CD4-positive, alpha-beta T cell treated with Interleukin-2 at 100 ng/mL for 4 hours (primary cell): ENCODE measurements around the gene KRT76.

Experiments used
- DNase-seq: peaks from one replicate; pipeline ENCODE4 v3.0.0-alpha.2; 2020; ENCODE audit warnings: low spot score

KRT76 gene

DNA sequence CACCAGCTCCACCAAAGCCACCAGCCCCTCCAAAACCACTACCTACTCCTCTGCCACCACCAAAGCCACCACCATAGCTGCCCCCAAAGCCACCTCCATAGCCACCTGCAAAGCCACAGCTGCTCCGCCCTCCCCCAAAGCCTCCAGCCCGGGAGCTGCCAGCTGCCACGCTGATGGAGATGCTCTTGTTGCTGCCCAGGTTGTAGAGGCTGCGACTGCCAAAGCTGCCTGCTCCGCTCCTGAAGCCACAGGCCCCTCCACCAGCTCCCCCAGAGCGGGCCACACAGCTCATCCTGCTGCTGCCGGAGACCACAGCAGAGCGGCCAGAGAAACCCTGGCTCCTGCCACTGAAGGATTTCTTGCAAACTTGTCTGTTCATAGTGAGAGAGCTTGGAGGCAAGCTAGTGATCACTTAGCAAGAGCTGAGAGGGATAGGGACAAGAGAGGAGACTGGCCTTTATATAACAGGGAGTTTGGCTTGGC, at the start of gene KRT76:
Gene KRT76, minus strand, starts transcription at position 433 of the 483 bp plus-strand sequence. Its CDS starts 54 bp downstream, at position 379.
- DNase-seq = no peak

DNA sequence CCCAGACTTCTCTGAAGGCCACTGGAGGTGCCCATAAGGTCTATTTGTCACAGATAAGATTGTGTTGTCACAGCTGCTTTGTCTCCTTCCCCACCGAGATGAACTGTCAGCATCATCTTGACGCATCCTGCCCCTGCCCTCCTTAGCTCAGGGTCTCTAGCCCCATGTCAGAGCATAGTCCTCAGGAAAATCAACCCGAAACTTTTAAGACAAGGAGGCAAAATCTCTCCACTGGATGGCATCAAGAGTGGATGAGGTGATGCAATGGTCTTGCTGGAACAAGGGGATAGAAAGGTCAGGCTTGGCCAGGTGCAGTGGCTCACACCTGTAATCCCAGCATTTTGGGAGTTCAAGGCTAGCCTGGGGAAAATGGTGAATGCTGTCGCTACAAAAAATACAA, 48.8 kb upstream of the KRT76 start:
- DNase-seq = no peak

DNA sequence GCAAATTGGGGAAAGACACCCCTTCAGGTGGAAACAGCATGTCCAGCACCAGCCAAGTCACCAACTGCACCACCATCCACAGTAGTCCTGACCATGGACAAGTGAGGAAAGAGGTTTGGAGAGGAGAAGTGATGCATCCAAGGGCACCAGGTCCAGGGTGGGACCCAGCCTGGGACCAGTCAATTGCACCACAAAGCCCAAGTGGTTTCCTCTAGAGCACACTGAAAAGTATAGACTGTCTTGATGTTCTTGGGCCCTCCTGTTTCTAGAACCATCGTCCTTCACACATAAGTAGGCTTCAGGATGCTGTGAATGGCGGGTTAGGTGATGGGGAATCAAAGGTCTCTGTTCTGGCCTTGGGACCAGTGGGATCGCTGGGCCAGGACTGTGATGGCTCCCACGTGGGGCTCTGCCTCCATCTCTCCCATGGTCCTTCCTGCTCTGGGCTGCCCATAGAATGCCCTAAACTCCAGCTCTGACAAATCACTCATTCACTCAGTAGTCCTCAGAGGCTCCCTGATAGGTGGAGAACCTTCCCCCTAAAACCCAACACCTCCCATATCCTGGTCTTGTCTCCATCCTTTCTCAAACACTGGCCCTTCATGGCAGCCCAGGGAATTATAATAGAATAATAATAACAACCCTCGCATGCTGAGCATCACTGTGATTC, 47.7 kb upstream of the KRT76 start:
- no peak for DNase-seq

DNA sequence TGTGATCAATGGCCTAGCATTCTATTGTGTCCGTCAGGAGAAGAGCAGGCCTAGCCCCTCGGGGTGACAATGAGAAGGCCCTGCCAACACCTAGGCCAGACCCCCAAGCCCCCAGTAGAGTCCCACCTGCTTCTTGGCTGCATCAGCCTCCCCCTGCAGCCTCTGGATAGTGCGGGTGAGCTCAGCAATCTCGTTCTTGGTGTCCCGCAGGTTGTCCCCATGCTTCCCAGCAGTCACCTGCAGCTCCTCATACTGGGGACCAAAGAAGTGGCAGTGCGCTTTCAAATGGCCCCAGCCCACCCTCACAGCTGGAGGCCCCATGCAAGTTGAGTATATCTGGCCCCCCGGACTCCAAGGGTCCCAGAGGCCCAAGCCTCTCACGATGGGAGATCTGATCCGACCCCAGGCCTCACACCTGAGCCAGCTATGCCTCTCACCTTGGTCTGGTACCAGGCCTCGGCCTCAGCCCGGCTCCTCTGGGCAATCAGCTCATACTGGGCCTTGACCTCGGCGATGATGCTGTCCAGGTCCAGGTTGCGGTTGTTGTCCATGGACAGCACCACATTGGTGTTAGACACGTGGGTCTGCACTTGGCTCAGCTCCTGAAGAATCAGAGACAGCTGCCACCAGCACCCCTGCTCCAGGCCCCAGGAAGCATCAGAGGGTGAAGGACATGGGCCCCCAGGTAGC, 46.8 kb upstream of the KRT76 start:
- no peak for DNase-seq

DNA sequence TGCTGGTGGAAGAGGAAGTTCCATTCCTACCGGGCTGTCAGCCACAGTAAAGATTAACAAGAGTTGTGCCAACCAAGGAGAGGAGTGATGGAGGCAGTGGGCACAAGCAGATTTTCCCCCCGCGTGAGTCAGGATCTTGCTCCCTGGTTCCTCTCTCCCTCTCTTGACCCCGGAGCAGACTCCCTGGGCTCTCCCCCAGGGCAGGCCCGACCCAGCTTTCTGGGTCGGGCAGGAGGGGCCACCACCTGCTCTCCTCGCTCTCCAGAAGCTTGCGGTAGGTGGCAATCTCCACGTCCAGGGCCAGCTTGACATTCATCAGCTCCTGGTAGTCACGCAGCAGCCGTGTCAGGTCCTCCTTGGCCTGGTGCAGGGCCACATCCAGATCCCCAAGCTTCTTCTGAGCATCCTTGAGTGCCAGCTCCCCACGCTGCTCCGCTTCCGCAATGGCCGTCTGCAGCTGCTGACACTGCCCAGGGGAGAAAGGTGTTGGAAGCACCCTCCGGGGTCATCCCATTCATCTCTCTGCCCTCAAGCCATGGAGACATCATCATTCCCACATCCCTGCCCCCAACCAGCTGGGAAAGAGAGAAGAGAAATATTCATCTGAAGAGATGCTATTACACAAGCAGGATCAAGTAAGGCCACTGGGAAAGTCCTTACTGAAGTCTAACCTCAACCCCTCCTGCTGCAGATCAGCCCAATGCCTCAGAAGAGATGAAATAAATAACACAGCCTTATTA, 45.8 kb upstream of the KRT76 start:
- DNase-seq = no peak

DNA sequence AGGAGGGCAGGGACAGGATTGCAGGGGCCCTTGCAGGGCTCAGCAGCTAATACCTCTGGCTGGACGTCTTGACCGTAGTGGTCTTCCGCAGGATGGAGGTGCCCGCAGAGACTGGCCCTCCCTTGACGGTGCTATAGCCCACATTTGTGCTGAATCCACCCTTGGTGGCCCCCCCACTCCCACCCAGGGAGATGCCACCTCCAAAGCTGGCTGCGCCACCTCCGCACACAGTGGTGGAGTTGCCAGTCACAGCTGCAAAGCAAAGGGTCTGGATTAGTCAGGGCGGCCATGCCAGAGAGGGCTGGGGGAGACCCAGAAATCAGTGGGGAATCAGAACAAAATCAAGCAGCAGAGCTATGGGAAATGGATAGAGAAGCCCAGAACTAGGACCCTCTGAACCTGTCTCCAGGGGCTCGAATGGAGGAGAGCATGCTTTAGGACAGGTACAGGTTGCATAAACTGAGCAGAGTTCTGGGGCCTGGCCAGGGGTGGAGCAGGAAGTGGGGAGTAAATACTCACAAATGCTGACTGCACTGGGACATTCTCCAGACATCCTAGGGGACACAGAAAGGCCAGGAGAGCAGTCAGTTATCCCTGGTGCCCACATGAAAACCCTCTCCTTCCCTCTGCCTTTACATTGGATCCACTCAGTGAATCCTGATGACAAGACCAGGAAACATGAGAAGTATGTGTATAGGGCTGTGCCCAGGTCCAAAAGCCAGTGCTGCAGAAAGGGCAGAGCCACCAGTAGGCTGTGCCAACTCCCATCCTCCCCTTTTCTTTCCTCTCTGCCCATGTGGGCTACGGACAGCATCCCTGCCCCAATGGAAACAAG, 44.9 kb upstream of the KRT76 start:
- DNase-seq = no peak

DNA sequence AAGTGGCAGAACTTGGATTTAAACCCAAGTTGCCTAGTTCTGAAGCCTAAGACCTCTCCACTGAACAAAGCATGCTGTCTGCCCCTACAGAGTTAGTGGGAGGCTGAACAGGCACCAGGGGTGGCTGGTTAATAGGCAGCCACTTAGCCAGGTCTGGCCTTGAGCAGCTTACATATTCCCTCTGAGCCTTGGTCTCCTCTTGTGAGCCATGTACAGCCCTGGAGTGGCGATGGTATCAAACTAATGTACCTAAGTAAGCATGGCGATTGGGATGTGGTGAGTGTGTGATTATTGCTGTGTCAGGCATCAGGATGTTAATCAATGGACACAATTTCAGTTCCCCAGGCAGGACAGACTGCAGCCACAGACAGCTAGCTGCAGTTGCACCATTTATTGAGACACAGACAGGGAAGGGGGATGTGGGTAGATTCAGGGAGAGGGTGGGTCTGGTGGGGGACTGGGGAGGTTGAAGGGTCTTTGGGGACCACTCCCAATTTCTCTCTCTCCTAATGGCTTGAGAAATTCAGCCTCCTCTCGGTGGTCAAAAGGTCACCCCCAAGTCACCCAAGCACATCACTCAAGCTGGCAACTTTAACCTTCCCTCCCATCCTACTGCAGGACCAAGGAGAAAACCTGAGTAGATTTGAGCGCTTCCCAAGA, 44.1 kb upstream of the KRT76 start:
- no peak for DNase-seq

DNA sequence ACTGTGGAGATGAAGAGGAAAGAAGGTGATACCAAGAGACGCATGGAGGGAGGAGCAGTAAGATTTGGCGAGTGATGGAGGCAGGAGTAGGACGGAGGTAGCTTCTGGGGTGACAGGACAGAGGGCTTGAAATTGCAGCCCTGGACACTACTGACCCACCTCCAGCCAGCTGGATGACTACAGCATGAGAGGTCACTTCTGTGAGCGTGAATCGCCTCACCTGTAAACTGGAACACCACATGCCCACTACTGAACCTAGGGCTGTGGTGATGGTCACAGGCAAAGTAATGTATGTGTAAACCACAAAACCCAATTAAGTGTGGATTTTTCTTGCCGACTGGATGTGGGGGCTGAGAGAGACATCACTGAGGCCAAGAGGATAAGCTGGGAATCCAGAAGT, 43.4 kb upstream of the KRT76 start:
- no peak for DNase-seq

DNA sequence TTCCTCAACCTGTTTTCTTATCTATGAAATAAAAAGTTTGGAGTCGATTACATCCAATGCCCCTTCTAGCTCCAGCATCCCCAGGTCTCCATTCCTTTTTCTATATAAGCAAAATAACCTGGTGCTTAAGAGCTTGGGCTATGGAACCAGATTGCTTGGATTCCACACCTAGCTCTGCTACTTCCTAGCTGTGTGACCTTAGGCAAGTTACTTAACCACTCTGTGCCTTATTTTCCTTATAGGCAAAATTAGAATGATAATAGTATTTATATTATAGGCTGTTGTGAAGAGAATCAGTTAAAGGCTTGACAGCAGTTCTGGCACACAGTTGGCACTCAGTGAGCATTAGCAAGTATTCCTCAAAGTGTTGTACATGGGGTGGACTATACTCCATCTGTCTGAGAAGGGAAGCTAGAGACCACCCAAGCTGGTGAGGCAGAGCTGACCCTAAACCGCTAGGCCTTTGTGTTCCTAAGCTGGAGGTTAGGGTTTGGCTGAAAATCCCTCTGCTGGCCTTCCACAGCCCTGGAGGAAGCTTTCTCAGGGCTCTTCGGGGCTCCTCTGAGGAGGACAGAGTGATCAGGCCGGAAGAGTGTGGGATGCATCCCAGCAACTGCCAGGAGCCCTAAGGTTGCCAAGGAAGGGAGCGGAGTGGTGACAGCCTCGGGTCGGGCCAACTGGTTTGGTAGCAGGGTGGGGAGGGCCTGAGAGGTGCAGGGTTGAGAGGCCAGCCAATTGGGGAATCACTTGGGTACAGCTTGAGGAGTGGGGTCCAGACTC, 42.8 kb upstream of the KRT76 start:
- DNase-seq = no peak

DNA sequence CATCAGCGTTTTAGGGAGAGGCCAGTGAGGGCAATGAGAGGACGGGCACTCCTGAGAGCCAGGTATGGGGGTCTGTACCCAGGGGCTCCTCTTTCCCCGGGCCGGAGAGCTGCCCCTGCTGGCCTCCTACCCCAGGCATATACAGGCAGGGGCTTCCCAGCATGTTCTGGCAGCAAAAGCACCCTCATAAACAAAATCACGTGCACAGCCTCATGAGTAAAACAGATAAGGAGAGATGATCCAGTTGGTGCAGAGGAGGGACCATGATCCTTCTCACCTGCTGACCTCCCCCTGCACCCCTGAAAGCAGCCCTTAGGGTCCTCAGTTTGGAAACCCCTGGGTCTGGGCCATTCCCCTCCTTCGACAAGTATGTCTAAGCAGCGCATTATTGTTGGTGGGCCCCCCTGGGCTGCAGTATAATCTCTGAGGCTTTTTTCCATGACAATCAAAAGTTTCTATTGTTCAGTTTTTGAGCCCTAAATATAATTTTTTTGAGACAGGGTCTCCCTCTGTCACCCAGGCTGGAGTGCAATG, 41.8 kb upstream of the KRT76 start:
- no peak for DNase-seq

DNA sequence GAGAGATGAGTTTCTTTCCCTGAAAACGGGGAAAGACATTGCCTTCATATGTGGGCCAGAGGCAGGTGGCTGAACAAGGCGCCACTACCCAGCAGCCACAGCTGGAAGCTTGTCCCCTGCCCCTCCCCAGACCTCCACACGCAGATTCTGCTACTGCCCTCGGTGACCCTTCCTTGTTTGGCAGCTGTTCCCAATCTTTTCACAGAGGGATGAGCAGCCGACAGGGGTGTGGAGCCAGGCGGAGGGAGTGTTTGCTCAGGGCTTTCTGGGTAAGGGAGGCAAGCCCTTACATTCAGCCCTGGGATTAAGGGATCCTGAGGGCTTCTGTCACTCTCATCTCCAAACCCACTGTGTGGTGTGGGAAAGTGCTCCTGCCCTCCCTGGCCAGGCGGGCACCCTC, 41.2 kb upstream of the KRT76 start:
- no peak for DNase-seq

DNA sequence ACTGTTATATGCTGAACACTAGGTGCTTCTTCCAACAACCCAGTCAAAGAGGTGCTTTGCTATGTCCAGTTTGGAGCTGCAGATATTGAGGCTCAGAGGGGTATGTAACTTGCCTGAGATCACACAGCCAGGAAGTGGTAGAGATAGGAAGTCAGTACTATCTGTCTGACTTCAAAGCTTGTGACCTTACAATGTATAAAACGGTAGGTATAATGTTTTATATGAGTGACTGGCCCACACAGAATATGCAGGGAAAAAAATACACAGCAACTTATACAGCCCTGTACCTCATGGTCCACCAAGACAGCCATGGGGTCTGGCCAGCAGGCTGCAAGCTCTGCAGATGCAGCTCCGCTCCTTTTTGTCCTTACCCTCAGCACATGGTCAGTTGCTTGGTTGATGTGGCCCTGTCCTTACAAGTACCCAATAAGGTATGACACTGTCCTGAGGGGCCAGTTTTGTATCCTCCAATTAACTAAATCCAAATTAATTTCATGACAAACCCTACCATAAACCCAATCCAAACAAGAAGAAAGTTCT, 40.6 kb upstream of the KRT76 start:
- no peak for DNase-seq

DNA sequence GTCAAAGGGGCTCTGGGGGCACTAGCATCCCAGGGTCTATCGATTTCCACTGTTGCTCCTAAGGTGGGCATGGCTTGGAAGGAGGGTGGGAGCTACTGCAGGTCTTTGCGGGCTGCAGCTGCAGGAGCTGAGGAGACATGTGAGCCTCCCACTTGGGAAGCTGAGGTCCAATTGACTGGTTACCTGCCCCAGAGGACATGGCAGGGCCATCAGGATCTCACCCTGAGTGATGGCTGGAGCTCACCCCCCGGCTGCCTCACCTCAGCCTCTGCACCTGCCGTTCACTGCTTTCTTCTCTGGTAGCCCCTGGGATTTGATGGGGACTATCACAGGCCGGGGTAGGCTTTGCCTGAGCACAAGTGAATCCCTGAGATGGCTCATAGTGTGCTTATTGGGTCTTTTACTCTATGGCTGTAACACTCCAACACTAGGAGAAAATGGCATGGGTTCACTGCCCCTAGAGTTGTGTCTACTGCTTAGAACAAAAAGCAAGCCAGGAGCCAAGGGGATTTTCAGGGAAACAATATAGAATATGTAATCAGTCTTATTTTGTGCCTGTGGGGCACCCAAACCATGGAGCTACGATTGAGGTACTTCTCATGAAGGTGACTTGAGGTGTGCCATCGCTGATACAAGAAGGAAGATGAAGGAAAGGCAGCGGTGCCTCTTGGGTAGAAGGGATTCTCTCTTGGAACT, 40.0 kb upstream of the KRT76 start:
- no peak for DNase-seq

DNA sequence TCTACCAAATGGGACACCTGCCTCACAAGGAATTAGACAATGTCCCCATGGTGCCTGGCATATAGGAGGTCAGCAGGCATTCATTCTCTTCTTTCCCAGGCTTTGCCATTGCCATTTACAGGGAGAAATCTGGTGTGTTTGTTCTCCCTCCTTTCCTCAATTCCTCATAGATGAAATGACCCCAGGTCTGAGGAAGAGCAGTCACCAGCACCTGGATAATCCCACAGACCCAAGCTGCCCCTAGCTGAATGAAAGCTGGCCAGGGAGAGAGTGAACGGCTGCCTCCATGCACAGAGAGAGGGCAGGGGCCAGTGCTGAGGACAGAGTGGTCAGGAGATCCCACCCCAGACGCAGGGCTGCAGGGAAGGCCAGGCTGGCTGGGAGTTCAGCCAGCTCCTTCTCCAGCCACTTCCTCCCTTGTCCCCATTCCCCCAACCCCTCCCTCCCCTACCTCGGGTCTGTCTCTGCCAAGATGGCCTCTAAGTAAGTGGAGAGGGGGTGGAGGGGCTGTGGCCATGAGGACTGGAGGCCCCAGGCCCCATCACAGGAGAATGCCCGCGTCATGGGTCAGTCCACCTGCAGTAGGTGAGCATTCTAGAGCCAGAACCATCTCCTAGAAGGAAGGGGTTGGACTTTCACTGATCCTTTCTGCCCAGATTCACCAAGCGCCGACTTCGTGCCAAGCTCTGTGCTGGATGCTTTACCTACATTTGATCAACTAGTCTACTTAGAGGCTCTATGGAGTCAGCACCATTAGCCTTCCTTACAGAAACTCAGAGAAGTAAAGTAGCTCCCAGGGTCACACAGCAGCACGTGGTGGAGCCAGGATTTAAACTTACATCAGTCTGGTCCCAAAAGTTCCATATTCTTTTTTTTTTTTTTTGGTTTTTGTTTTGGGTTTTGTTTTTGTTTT, 38.8 kb upstream of the KRT76 start:
- DNase-seq = no peak

DNA sequence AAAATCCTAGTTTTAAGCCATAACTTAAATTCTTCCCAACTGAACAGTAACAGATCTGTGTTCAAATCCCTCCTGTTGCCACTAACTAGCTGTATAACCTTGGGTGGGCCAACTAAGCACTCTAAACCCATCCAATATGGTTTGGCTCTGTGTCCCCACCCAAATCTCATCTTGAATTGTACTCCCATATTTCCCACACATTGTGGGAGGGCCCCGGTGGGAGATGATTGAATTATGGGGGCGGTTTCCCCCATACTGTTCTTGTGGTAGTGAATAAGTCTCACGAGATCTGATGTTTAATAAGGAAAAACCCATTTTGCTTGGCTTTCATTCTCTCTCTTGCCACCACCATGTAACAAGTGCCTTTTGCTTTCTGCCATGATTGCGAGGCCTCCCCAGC, 38.0 kb upstream of the KRT76 start:
- DNase-seq = no peak

DNA sequence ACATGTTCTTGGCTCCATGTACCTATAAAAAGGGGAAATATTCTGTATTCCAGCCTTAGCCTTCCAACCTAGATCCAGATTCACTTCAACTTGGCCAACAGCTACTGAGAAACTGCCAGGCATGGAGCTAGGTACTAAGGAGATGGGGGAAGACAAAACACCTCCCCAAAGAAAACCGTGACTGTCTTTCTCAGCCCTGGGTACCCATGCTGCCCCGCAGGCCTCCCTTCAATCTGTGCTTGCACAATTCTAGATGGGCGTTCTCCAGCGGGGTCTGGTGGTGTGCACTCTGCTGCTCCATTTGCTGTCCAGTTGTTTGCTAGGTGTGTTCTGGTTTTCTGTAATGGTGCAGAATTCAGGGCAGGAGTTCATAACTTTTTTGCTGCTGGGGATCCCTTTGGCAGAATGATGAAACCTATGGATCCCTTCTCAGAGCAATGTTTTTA, 37.6 kb upstream of the KRT76 start:
- no peak for DNase-seq

DNA sequence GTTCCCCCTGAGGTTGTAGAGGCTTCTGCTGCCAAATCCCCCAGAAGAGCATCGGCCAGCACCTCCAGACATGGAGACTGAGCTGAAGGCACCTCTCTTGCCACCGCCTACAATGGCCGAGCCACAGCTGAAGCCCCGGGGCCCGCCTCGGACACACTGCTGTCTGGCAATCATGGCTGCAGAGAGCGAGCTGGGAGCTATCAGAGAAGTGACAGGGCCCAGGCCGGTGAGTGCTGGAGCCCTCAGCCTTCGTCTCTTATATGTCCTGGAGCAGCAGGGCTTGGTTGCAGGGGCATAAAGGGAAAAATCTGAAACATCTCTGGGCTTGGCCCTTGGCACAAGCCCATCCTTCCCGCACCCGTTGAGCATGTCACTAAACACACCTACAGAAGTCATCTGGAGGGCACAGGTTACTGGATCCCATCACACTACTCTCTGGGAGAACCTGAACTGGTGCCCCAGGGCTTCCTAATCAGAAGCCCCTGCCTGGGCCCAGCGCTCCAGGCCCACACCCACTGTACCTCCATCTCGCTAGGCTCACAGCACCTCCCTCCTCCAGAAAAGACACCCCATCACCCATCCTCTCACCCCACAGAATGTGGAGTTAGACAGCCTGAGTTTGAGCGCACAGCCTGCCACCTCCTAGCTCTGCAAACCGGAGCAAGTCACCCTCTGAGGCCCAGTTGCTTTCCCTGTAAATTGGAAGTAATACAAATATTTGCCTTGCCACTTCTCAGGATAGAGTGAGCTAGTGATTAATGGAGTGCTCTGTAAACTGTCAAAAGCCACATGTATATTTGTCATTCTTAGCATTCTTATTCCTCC, 37.0 kb upstream of the KRT76 start, which contains the start of gene KRT4:
Gene KRT4, minus strand, starts transcription at position 232 of the 825 bp plus-strand sequence. Its CDS starts 58 bp downstream, at position 174.
- DNase-seq = no peak
